Left ventricle myocardium inferior (tissue), 1 donor: ENCODE results near the gene ZGPAT. TPM values are rescaled to one million over a fixed set of nuclear protein-coding genes. Genes with fewer than 3 reads are reported as not detected.

Experiments used
- DNase-seq: peaks from one replicate; pipeline ENCODE4 v3.0.0-alpha.2; 2020
- H3K27ac ChIP-seq: fragments of 200-600 bp; replicated peaks from 2 replicates; pipeline ENCODE4 v1.8.0; 2021
- H3K27me3 ChIP-seq: fragments of 200-600 bp; 2 replicates; pipeline ENCODE4 v1.8.0; 2021; ENCODE audit warnings: low read depth
- H3K36me3 ChIP-seq: fragments of 200-600 bp; 2 replicates; pipeline ENCODE4 v1.8.0; 2021
- H3K4me1 ChIP-seq: fragments of 200-600 bp; 2 replicates; pipeline ENCODE4 v1.8.0; 2021
- H3K4me3 ChIP-seq: fragments of 200-600 bp; 2 replicates; pipeline ENCODE4 v1.8.0; 2021; ENCODE audit warnings: mild to moderate bottlenecking, moderate library complexity
- H3K9me3 ChIP-seq: fragments of 200-600 bp; replicated peaks from 2 replicates; pipeline ENCODE4 v1.8.0; 2021
- CTCF ChIP-seq: fragments of 200-600 bp; IDR thresholded peaks from 2 replicates; pipeline ENCODE4 v1.8.0; 2021; ENCODE audit warnings: antibody characterized with exemption, mild to moderate bottlenecking, borderline replicate concordance
- intact Hi-C: fragments of 100-400 bp; cut with micrococcal nuclease; formaldehyde crosslinking; loops from one replicate; pipeline ENCODE4 v1.11.0; 2022
- total RNA-seq: library from RNA; stranded (reverse); fragmentation: NEBNext Ultra II Directional; extraction: Animal tissue kit (Norgen Biotek cat#: 25700); gene quantifications from one replicate; pipeline ENCODE4 v1.2.1, GENCODE V29; 2021
- donor health status: DM: no; HTN: yes; CAD: no; lungs with severe emphysema.

The ZGPAT gene
- total RNA-seq, 1 donor from 2014 or later, result 15.8 TPM

GRCh38 chr20:63693733-63694583 lies 13.9 kb upstream of the ZGPAT start:
- intact Hi-C loops, result no loop called here
- H3K4me3 ChIP-seq, result no peak overlapping the region
- no peak for DNase-seq
- H3K27me3 ChIP-seq, result no peaks in the 10 kb centered on the region
- TF ChIP-seq CTCF, result no peak
- H3K4me1 ChIP-seq, result peaks cover 60% of the 10 kb centered on the region
- H3K27ac ChIP-seq, result no peak overlapping the region
- no peaks in the 10 kb centered on the region for H3K9me3 ChIP-seq
- peaks cover 9% of the 10 kb centered on the region for H3K36me3 ChIP-seq

GRCh38 chr20:63694584-63695423 lies 13.0 kb upstream of the ZGPAT start:
- Histone ChIP-seq H3K4me3 (no peak overlapping the region), H3K9me3 (no peaks in the 10 kb centered on the region), H3K36me3 (peaks cover 9% of the 10 kb centered on the region), H3K4me1 (peaks cover 60% of the 10 kb centered on the region), H3K27ac (peak overlapping the region; percentile 71), H3K27me3 (no peaks in the 10 kb centered on the region)
- peak; percentile 17 for DNase-seq
- intact Hi-C loops, result no loop called here
- TF ChIP-seq CTCF, result no peak

GRCh38 chr20:63695424-63696305 lies 12.2 kb upstream of the ZGPAT start:
- TF ChIP-seq CTCF, result no peak
- H3K27ac ChIP-seq, result peak overlapping the region; percentile 71
- peak; percentile 81 for DNase-seq
- intact Hi-C loops, result no loop called here
- H3K36me3 ChIP-seq, result peaks cover 14% of the 10 kb centered on the region
- H3K9me3 ChIP-seq, result no peaks in the 10 kb centered on the region
- no peak overlapping the region for H3K4me3 ChIP-seq
- no peaks in the 10 kb centered on the region for H3K27me3 ChIP-seq
- peaks cover 67% of the 10 kb centered on the region for H3K4me1 ChIP-seq

- intact Hi-C loops, result no loop called here
- TF ChIP-seq CTCF, result no peak
- Histone ChIP-seq H3K36me3 (peaks cover 14% of the 10 kb centered on the region), H3K27ac (peak overlapping the region; percentile 71), H3K4me1 (peaks cover 69% of the 10 kb centered on the region), H3K9me3 (no peaks in the 10 kb centered on the region), H3K27me3 (no peaks in the 10 kb centered on the region), H3K4me3 (peak overlapping the region; percentile 53)
- no peak for DNase-seq
Observed at GRCh38 chr20:63696306-63696627, 11.6 kb upstream of the ZGPAT start.

GRCh38 chr20:63696628-63697356 lies 11.0 kb upstream of the ZGPAT start, which contains the start of gene TNFRSF6B:
TNFRSF6B (plus strand) TSS chr20:63696652; CDS start chr20:63696768, 116 bp downstream.
- TF ChIP-seq CTCF, result no peak
- Histone ChIP-seq H3K4me1 (peaks cover 73% of the 10 kb centered on the region), H3K27ac (peak within 1 kb of the TSS; percentile 71), H3K36me3 (peaks cover 14% of the 10 kb centered on the region), H3K9me3 (no peaks in the 10 kb centered on the region), H3K4me3 (peak within 1 kb of the TSS; percentile 53), H3K27me3 (no peaks in the 10 kb centered on the region)
- intact Hi-C loops, result no loop called here
- DNase-seq, result no peak
